ENCODE measurements around the gene MVP.
"Not testable (repeated sequence)": the region's sequence is repeated elsewhere in the genome, so short reads cannot be mapped to it uniquely, and the experiment has no call there.

MVP gene

GRCh38 chr16:29881050-29881449 is 60.8 kb downstream of the MVP start:
- Histone ChIP-seq H3K4me1 (no peaks in the 10 kb centered on the region), H3K27ac (no peak overlapping the region), H3K9me3 (no peaks in the 10 kb centered on the region), H3K4me2 (no peak overlapping the region), H3K9ac (no peak overlapping the region), H3K36me3 (no peaks in the 10 kb centered on the region), H3K4me3 (no peak overlapping the region), H3K27me3 (peaks cover 21% of the 10 kb centered on the region), H4K20me1 (no peaks in the 10 kb centered on the region)
- TF ChIP-seq Cebpa-rat (IDR thresholded peaks at IDR 0.05) = no peak

DNA sequence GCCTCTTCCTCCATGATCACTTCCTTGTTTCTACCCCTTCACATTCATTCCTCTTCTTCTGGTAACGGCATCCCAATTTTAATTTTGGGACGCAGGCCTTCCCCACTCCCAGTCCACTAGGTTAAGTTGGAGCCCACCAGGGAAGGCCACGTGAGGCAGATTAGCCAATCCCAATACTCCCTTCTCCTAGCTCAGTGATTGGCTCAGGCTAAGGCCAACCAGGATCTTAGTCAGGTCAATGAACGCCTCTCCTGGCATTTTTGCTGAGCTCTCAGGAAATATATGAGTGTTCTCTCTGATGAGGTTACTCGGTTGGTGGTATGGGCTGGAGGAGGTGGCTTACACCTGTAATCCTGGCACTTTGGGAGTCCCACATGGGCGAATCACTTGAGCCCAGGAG is 63.7 kb downstream of the MVP start:
- Histone ChIP-seq H3K36me3 (no peaks in the 10 kb centered on the region), H3K27me3 (no peaks in the 10 kb centered on the region), H3K27ac (no peak overlapping the region), H3K9me3 (no peaks in the 10 kb centered on the region), H3K9ac (no peak overlapping the region), H3K4me2 (no peak overlapping the region), H3K4me1 (no peaks in the 10 kb centered on the region), H3K4me3 (no peak overlapping the region), H4K20me1 (no peaks in the 10 kb centered on the region)
- TF ChIP-seq Cebpa-rat (IDR thresholded peaks at IDR 0.05) = no peak

- H4K20me1 ChIP-seq, H3K9me3 ChIP-seq, H3K4me1 ChIP-seq, H3K9ac ChIP-seq, H3K27me3 ChIP-seq, H3K27ac ChIP-seq, H3K4me2 ChIP-seq, H3K36me3 ChIP-seq, H3K4me3 ChIP-seq: not testable (repeated sequence)
Measured at GRCh38 chr16:29889372-29889771, 69.1 kb downstream of the MVP start.

- no peak overlapping the region for H3K9ac ChIP-seq
Measured at GRCh38 chr16:29891525-29892457, 71.5 kb downstream of the MVP start.

DNA sequence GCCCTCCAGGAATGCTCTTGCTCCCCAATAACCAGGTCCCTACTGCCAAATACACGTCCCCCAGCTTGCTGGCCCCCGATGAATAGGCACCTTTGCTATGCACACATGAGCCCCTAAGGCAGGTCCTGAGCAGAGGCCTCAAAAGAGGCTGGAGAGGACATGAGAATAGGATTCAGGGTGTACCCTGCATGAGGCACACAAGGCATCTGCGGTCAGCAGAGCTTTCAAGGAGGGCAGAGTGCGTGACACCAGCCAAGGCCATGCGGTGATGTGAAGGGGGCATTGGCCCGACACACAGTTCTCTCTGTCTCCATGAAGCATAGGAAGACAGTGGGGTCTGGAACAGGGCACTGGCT is 72.2 kb downstream of the MVP start:
- no peaks in the 10 kb centered on the region for H3K36me3 ChIP-seq
- no peaks in the 10 kb centered on the region; the same call in 1 of the 2 replicates for H4K20me1 ChIP-seq
- no peak overlapping the region for H3K9ac ChIP-seq
- H3K4me2 ChIP-seq = no peak overlapping the region
- no peaks in the 10 kb centered on the region for H3K4me1 ChIP-seq
- H3K4me3 ChIP-seq = no peak overlapping the region
- TF ChIP-seq Cebpa-rat (IDR thresholded peaks at IDR 0.05) = no peak
- no peaks in the 10 kb centered on the region for H3K9me3 ChIP-seq
- peaks cover 8% of the 10 kb centered on the region for H3K27me3 ChIP-seq
- H3K27ac ChIP-seq = no peak overlapping the region

More at GRCh38 chr16:29891525-29892457, 71.5 kb downstream of the MVP start:
- Histone ChIP-seq H3K27me3 (0 out of 2 replicates have a peak, but pooled peaks cover 3% of the 10 kb centered on the region), H3K27ac (no peak overlapping the region), H3K4me1 (no peaks in the 10 kb centered on the region), H3K9me3 (no peaks in the 10 kb centered on the region), H3K4me2 (no peak overlapping the region), H3K36me3 (no peaks in the 10 kb centered on the region), H4K20me1 (no peaks in the 10 kb centered on the region; the same call in 1 of the 2 replicates), H3K4me3 (no peak overlapping the region)
- no peak for TF ChIP-seq Cebpa-rat (IDR thresholded peaks at IDR 0.05)

DNA sequence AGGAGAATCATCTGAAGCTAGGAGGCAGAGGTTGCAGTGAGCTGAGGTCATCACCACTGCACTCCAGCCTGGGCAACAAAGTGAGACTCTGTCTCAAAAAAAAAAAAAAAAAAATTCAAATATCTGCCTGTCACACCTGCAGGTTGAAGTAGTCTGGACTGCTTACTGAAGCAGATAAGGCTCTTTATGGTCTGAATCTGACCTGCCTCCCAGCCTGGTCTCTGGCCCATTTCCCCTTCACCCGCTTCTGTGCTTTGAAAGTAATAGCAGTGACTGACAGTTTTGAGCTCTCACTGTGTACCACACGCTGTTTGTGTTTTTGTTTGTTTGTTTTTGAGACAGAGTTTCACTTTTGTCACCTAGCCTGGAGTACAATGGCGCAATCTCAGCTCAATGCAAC is 73.3 kb downstream of the MVP start:
- no peak for TF ChIP-seq Cebpa-rat (IDR thresholded peaks at IDR 0.05)
- Histone ChIP-seq H3K4me1 (no peaks in the 10 kb centered on the region), H4K20me1 (peaks cover 11% of the 10 kb centered on the region; the same call in 1 of the 2 replicates), H3K27ac (no peak overlapping the region), H3K9ac (no peak overlapping the region), H3K36me3 (no peaks in the 10 kb centered on the region), H3K4me3 (no peak overlapping the region), H3K27me3 (peaks cover 19% of the 10 kb centered on the region), H3K9me3 (no peaks in the 10 kb centered on the region), H3K4me2 (no peak overlapping the region)

DNA sequence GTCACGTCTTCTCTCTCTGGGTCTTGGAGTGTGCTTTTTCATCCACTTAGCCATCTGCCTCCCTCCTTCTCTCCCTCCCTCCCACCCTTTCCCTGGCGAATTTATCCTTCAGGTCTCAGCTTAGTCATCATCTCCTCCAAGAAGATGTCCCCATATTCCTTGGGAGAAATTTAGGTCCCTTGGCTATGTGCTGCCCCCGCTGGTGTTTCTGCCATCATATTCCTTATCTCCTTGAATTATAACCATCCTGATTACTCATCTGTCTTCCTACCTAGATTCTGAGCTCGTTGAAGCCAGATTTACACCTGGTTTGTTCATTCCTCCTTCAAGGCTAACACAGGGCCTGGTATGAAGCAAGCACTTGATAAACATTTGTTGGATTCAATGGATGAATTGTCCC is 74.1 kb downstream of the MVP start:
- no peak overlapping the region for H3K9ac ChIP-seq
- H3K4me2 ChIP-seq = no peak overlapping the region
- no peak overlapping the region for H3K27ac ChIP-seq
- no peaks in the 10 kb centered on the region for H3K36me3 ChIP-seq
- H4K20me1 ChIP-seq = peaks cover 16% of the 10 kb centered on the region; the same call in 1 of the 2 replicates
- peaks cover 27% of the 10 kb centered on the region for H3K27me3 ChIP-seq
- H3K9me3 ChIP-seq = no peaks in the 10 kb centered on the region
- H3K4me1 ChIP-seq = no peaks in the 10 kb centered on the region
- no peak overlapping the region for H3K4me3 ChIP-seq
- no peak for TF ChIP-seq Cebpa-rat (IDR thresholded peaks at IDR 0.05)

- Histone ChIP-seq H3K9ac (no peak overlapping the region), H3K27ac (no peak overlapping the region), H3K4me2 (no peak overlapping the region), H4K20me1 (peaks cover 27% of the 10 kb centered on the region; the same call in 1 of the 2 replicates), H3K9me3 (no peaks in the 10 kb centered on the region), H3K27me3 (peaks cover 36% of the 10 kb centered on the region), H3K36me3 (no peaks in the 10 kb centered on the region), H3K4me3 (no peak overlapping the region), H3K4me1 (peaks cover 11% of the 10 kb centered on the region)
- TF ChIP-seq Cebpa-rat (IDR thresholded peaks at IDR 0.05) = no peak
Measured at GRCh38 chr16:29896841-29897240, 76.6 kb downstream of the MVP start.

GRCh38 chr16:29897333-29897732 is 77.1 kb downstream of the MVP start:
- Histone ChIP-seq H3K9me3 (no peaks in the 10 kb centered on the region), H3K27me3 (peaks cover 36% of the 10 kb centered on the region), H3K4me2 (no peak overlapping the region), H3K9ac (no peak overlapping the region), H4K20me1 (peaks cover 29% of the 10 kb centered on the region; the same call in 1 of the 2 replicates), H3K36me3 (no peaks in the 10 kb centered on the region), H3K27ac (no peak overlapping the region), H3K4me1 (peaks cover 11% of the 10 kb centered on the region), H3K4me3 (no peak overlapping the region)
- no peak for TF ChIP-seq Cebpa-rat (IDR thresholded peaks at IDR 0.05)

All from BLaER1 (cell line).